B cell (primary cell): ENCODE results near the gene OR6J1.

ENCODE experiments used
- EZH2 ChIP-seq: IDR thresholded peaks from 2 replicates; pipeline ENCODE4 v1.6.1; 2012; ENCODE audit warnings: borderline replicate concordance, low read depth, mild to moderate bottlenecking, moderate library complexity, low read length; ENCODE audit not compliant: insufficient read depth, poor library complexity, severe bottlenecking
- TF ChIP-seq, protein P1 (sequence below): fragments of 200-600 bp; IDR thresholded peaks from one replicate; pipeline ENCODE4 v1.8.0; 2022; ENCODE audit warnings: antibody characterized with exemption, mild to moderate bottlenecking

DNA sequence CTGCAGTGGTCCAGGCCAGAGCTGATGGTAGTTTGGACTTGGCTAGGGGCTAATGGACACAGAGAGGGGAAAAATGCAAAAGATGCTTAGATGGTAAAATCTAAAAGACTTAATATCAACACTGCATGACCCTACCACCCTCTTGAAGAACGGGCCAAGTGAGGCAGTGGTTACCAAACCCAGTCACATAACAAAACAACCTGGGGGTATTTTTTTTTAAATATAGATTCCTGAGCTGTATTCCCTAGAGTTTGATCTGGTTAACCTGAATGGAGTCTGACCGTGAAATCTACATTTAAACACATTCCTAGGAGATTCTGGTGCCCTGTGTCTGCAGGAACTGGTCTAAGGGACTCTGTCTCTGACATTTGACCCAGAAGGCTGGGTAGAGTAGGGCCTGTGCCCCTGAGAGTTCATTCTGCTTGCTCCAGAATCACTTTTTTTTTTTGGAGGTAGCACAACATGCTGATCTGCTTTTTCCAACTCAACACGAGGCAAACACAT is 30.4 kb downstream of the OR6J1 start:
- TF ChIP-seq, protein P1, sequence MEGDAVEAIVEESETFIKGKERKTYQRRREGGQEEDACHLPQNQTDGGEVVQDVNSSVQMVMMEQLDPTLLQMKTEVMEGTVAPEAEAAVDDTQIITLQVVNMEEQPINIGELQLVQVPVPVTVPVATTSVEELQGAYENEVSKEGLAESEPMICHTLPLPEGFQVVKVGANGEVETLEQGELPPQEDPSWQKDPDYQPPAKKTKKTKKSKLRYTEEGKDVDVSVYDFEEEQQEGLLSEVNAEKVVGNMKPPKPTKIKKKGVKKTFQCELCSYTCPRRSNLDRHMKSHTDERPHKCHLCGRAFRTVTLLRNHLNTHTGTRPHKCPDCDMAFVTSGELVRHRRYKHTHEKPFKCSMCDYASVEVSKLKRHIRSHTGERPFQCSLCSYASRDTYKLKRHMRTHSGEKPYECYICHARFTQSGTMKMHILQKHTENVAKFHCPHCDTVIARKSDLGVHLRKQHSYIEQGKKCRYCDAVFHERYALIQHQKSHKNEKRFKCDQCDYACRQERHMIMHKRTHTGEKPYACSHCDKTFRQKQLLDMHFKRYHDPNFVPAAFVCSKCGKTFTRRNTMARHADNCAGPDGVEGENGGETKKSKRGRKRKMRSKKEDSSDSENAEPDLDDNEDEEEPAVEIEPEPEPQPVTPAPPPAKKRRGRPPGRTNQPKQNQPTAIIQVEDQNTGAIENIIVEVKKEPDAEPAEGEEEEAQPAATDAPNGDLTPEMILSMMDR = no peak
- TF ChIP-seq EZH2 = no peak
